ENCODE data around the gene GPR155.
"Not testable (repeated sequence)": the region's sequence is repeated elsewhere in the genome, so short reads cannot be mapped to it uniquely, and the experiment has no call there.

The GPR155 gene

GRCh38 chr2:174491947-174492346 lies 5.1 kb upstream of the GPR155 start:
- no peak for DNase-seq

DNA sequence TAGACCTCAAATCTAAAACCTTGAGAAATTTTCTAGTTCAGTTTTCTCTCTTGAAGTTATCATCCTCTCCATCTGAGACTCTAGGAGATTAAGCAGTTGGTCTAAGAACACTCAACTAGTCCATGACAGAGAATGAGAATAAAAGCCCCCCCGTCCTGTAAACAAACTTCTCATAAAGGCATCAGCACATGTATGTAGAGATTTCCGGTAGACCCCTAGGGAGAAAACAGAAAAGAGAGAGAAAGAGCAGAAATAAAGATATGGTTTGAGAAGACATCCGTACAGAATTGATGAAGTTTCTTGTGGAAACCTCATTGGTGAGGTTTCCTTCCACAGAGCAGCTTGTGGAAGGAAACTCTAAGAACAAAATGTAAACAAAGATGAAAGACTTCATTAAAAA lies 3.2 kb upstream of the GPR155 start:
- no peak for DNase-seq

DNA sequence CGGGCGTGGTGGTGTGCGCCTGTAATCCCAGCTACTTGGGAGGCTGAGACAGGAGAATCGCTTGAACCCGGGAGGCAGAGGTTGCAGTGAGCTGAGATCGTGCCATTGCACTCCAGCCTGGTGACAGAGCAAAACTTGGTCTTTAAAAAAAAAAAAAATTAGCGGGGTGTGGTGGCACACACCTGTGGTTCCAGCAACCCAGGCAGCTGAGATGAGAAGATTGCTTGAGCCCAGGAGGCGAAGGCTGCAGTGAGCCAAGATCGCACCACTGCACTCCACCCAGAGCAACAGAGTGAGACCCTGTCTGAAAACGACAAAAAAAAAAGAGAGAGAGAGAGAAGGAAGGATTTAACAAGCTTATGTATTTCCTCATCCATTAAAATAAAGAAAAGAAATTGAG lies 2.7 kb upstream of the GPR155 start:
- DNase-seq = not testable (repeated sequence)

DNA sequence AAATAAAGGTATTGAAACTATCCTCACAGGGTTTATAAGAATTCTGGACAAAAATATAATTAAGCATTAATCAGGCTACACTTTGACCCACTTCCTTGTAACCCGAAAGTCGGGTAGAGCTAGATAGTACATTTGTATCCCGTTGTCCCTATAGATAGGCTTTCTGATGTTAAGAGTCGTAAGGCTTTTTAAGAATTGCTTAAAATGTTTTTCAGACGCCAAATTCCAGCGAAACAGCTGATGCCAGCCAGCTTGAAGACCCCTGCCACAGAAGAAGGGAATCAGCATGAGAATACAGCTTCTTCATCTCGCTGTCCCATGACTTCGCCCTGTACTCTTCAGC lies 962 bp upstream of the GPR155 start:
- DNase-seq = no peak

DNA sequence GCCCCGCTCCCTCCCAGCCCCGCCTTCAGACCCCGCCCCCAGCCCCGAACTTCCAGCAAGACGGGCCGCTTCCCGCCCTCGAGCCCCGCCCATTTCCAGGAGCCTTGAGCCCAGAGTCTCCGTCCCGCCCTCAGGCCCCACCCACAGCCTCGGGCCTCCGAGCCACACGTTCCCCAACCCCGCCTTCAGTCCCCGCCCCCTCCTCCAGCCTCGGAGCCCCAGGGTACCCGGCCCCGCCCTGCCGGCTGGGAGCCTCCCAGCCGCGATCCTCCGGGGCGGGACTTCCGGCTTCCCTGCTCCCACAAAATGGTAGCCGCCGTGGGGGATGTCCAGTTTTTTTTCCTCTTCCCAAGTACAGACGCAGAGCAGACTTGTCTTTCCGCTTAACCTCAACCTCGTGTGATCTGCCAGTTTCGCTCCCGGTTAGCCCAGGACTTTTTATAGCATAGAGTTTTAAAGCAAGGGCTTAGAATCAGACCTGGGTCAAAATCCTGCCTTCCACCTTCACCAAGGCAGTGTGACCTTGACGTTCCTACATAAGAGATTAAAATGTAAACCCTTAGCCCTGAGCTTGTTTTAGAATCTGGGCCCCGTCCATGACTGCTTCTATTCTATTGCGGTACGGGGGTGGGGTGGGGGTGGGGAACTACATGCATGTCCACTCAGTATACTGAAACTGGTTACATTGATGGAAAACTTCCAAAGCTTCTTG lies 435 bp upstream of the GPR155 start:
- peak; percentile 100 for DNase-seq

DNA sequence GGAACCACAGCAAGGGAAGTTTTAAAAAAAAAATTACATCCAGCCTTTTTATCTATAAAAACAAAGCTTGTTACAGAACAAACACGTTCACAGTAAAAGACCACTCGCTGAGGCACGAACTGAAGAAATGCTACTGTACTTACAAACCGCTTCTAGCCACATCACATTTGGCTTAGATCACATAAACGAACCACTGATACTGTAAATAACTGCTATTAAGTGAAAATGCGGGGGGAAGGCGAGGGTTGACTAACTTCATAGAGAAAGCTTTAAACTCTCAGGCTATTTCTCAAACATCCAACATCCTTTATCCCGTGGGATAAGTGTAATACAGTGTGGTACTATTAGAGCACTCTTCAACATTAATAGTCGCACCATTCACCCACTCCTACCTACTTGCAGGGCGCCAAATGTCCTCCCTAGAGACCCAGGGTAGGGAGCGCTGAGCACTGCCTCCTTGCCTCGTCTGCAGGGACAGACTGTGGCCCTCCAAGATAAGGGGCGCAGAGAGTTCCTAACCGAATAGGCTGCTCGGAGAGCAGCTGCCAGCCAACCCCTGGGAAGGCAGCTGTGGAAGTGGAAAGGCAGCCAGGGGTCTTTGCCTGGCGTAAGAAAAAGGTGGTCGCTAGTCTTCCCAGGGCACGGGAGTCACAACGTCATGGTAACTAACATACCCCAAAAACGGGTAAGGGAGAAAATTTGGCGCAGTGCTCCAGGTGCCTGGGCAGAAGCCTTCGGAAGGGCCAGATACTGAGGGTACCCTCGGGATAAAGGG lies 854 bp downstream of the GPR155 start:
- DNase-seq = peak; percentile 53

DNA sequence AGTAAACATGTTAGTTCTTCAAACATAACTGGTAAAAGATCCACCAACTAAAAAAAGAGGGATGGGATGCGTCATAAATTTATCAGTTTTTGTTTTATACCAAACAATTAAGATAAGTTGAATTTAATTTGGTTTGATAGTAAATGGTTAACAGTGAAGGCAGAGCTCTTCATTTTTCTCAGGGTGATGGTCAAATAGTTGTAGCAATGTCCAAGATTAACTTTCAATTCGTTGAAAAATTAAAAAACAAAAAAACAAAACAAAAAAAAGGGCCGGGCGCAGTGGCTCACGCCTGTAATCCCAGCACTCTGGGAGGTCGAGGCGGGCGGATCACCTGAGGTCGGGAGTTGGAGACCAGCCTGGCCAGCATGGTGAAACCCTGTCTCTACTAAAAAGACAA lies 1.8 kb downstream of the GPR155 start:
- not testable (repeated sequence) for DNase-seq

DNA sequence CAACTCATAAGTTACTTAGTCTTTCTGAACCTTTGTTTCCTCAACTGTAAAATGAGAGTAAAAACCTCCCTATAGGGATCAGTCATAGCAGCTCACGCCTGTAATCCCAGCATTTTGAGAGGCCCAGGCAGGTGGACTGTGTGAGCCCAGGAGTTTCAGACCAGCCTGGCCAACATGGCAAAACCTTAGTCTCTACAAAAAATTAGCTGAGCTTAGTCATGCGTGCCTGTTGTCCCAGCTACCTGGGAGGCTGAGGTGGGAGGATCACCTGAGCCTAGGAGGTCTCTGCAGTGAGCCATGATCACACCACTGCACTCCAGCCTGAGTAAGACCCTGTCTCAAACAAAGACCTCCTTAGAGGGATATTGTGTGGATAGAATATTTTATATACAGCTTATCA lies 2.3 kb downstream of the GPR155 start:
- no peak for DNase-seq

GRCh38 chr2:174482854-174483253 lies 4.0 kb downstream of the GPR155 start:
- DNase-seq = no peak

- no peak for DNase-seq
These were observed 9.1 kb downstream of the GPR155 start for GRCh38 chr2:174477759-174478158.

- no peak for DNase-seq
These were observed 13.0 kb downstream of the GPR155 start for GRCh38 chr2:174473796-174474195.

DNA sequence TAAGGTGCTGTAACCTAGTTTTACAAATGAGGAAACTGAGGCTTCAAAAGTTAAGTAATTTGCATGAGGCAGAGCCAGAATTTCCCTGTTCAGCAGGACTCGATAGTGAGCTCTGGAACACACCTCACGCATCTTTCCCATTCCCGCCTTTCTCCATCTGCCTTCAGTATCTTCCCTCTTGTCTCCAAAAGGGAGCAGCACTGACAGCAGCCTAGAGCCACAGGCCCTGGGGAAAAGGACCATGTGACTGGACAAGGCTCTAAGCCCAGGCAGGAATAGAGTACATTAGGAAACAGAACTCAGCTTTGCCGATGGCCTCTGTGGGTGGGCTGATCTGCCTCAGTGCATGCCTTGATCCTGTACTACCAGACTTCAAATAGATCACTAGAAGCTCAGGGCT lies 21.5 kb downstream of the GPR155 start:
- peak; percentile 29 for DNase-seq

DNA sequence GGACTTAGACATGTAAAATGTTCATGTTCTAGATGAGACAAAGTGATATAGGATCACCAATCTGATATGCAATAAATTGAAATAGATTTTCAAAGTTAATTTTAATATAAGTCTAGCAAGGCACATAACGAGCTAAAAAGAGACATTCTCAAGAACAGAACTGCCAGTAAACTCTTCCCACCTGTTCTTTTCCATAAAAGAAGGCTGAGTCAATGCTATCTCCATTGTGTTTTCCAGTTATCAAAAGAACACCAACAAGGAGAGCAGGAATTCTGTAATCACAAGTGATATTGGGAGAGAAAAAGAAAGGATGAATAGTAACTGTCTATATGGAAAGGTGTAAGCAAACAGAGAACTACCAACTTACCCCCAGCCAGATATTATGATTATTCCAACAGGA lies 25.6 kb downstream of the GPR155 start:
- no peak for DNase-seq

DNA sequence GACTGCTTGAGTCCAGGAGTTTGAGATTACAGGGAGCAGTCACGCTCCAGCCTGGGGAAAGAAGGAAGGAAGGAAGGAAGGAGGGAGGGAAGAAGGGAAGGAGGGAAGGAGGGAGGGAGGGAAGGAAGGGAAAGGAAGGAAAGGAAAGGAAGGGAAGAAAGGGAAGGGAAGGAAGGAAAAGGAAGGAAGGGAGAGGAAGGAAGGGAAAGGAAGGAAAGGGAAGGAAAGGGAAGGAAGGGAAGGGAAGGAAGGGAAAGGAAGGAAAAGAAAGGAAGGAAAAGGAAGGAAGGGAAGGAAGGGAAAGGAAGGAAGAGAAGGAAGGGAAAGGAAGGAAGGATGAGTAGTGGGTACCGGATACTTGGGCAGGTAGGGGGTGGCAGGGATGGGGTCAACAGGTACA lies 32.3 kb downstream of the GPR155 start:
- no peak for DNase-seq

DNA sequence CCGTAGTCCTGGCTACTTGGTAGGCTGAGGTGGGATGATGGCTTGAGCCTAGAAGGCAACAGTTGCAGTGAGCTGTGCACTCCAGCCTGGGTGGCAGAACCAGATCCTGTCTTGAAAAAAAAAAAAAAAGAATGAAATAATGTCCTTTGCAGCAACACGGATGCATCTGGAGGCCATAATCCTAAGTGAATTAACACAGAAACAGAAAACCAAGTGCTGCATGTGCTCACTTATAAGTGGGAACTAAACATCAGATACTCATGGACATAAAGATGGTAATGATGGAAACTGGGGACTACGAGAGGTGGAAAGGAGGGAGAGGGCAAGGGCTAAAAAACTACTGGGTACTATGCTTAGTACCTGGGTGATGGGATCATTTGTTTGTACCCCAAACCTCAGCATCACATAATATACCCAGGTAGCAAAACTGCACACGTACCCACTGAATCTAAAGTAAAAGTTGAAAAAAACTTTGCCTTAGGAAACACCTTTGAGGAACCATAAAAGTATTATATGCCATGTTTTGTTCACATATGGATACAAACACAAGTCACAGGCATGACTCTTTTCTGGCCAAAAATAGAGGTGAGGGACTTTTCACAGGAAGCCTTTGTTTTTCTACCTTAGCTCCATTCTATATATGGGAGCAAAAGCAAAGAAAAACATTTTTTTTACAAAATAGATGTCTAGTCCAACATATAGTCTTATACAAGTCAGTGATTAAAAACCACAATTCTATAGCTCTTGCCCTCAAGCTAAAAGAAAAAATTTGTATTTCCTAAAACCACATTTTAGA lies 36.6 kb downstream of the GPR155 start:
- DNase-seq = no peak

- DNase-seq = no peak
These were observed 37.8 kb downstream of the GPR155 start for GRCh38 chr2:174449033-174449432.

DNA sequence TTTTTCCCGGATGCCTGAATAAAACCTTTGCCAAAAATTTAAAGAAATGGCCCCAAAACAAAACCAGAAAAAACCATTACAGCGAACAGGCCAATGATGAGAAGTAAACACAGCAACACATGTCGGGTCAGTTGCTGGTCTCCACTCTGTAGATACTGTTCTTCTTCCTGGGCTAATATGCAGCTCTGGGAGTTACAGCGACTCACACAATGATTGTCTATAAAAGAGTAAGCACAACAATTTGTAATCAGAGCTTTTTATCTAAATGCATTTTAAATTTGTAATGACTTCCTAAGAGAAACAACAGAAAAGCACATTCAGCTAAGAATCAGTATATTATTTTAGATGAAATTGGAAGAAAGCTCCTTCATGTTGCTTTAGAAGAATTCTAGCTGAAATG lies 40.3 kb downstream of the GPR155 start:
- no peak for DNase-seq

DNA sequence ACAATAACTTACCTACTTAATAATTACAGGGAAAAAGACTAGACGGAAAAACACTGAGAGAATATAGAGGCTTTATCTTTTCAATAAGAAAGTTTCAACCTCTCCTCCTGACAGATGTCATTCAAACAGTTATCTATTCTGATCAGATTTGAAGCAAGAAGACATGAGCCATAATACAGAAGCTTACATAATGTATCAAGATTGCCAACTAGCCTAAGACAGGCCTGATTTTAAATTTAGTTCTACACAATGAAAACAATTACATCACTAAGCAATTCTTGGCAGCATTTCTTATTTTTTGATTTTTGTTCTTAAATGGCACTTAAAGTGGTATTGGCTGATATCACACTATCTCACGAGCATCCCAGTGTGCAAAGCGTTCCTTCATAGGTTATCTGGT lies 41.6 kb downstream of the GPR155 start:
- DNase-seq = no peak

GRCh38 chr2:174444761-174445160 lies 42.1 kb downstream of the GPR155 start:
- DNase-seq = no peak

DNA sequence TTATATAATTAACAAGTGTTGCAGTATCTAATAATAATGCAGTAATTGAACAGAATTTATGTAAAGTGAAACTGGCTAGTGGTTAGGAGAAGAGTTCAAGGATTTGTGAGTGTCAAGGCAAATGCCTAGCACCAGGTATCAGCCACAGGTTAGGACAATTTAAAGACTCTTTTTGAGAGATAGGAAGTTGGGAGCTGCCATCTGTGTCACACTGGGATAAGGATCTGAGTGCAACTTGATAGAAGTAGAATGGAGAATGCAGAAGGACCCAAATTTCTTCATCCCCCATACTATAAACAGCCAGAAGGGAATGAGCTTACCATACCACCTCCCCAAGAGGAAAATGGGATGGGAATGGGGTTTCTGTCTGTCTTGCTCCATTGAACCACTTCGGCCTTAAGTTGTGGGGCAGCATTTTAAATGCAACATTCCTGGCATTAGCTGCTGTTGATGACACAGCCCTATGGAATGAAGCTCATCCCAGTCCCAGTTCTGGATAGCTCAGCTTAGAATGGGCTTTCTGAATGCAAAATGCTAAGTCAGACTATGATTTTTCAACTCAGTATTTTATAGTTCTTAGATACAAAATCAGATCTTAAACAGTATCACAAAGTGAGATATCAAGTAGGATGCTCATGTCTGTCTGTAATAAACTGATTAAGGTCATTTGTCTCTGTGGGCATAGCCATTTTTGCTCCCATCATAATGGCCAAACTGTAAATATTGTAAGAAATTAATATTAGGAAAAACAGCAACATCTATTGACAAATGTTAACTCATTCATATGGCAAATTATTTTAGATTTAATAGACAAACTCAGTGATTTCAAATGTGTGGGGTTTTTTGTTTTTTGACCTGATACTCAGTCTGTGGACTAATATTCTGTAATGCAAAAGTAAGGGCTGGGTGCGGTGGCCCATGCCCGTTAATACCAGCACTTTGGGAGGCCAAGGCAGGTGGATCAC lies 44.0 kb downstream of the GPR155 start:
- DNase-seq = no peak

DNA sequence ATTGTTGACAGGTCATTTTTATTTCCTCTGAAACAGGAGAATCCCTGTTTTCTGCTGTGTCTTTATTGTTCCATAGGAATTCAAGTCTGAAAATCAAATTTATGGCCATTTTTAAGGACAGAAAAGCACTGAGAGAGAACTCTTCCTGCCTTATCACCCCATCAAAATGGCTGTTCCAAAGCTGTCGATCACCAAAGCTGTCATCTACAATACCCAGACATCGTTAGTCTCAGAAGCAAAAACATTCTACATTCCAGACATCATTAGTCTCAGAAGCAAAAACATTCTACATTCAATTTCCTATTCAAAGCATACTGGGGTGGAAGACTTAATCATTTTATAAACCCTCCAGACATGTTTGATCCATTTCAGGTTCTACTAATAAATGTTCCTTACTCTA lies 46.9 kb downstream of the GPR155 start:
- no peak for DNase-seq

DNA sequence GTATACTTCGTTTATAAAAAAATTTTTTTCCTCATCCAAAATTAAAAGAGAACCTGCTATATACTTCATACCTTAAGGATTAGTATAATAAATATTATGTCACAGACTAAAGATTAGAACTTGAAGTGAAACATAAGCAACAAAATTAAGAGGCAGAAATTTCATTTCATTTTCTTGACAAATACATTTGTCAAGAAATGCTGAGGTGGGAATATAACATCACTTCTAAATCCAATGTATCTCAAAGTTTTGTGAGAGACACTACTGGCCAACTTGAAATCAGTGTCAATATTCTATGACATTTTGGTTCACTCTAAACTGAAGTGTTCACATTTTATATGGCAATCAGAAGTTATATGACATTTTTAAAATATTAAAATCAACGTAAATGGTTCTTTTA lies 47.5 kb downstream of the GPR155 start:
- no peak for DNase-seq

All from right hindlimb (tissue), 1 donor.